Prostate gland (tissue), 2 donors: ENCODE measurements around the gene VPS52. TPM values are rescaled to one million over a fixed set of nuclear protein-coding genes. Genes with fewer than 3 reads are reported as not detected.

Experiments
- DNase-seq: peaks from one replicate; pipeline ENCODE4 v3.0.0-alpha.2; 2019; ENCODE audit warnings: low spot score
- H3K27ac ChIP-seq, 2 donors: fragments of 200-600 bp; sonication (generic); 2 replicates each; pipeline ENCODE4 v1.5.1; 2017 to 2019
- H3K27me3 ChIP-seq: fragments of 200-600 bp; sonication (generic); replicated peaks from 2 replicates; pipeline ENCODE4 v1.5.1; 2019; ENCODE audit not compliant: insufficient read depth
- H3K36me3 ChIP-seq, 2 donors: fragments of 200-600 bp; sonication (generic); 1 replicate in 1 of 2; 2 replicates in 1 of 2; pipeline versions ENCODE4 v1.5.1 to v1.8.1; 2017 to 2019
- H3K4me1 ChIP-seq: fragments of 200-600 bp; sonication (generic); replicated peaks from 2 replicates; pipeline ENCODE4 v1.5.1; 2019
- H3K4me3 ChIP-seq, 2 donors: fragments of 200-600 bp; sonication (generic); 2 replicates each; pipeline ENCODE4 v1.5.1; 2017 to 2019
- H3K9me3 ChIP-seq: fragments of 200-600 bp; sonication (generic); 2 replicates; pipeline ENCODE4 v1.5.1; 2017
- POLR2A ChIP-seq: fragments of 450-650 bp; IDR thresholded peaks from one replicate; pipeline ENCODE4 v1.6.1; 2016; ENCODE audit warnings: antibody characterized with exemption, mild to moderate bottlenecking
- POLR2AphosphoS5 ChIP-seq: sonication (generic); formaldehyde crosslinking; IDR thresholded peaks from one replicate; pipeline ENCODE4 v1.6.1; 2017; ENCODE audit warnings: antibody characterized with exemption
- WGBS: methylation state at CpG from one replicate; pipeline ENCODE4 v1.1.5; 2018; 5-methylcytosine and 5-hydroxymethylcytosine counted together
- intact Hi-C: fragments of 100-400 bp; cut with DNase I; formaldehyde crosslinking; loops from one replicate; pipeline ENCODE4 v1.14.2; 2022
- total RNA-seq, 2 donors: library from RNA; depleted of rRNA; stranded (reverse); fragments of >200 nt; gene quantifications; one replicate each; pipeline ENCODE4 v1.1.0, GENCODE V29; 2016
- TF ChIP-seq, protein P1 (sequence below), 4 experiments: fragments of 200-600 bp in 2 of 4; fragments of 450-650 bp in 2 of 4; sonication (generic) in 2 of 4; IDR thresholded peaks; 1 replicate in 3 of 4; 2 replicates in 1 of 4; pipeline ENCODE4 v1.5.1; 2016 to 2019; ENCODE audit warnings: antibody characterized with exemption in 4 of 4, mild to moderate bottlenecking in 2 of 4, moderate library complexity in 2 of 4

Gene VPS52
- total RNA-seq, 2 donors from 2014 or later: 42.2 to 55.0 TPM

DNA sequence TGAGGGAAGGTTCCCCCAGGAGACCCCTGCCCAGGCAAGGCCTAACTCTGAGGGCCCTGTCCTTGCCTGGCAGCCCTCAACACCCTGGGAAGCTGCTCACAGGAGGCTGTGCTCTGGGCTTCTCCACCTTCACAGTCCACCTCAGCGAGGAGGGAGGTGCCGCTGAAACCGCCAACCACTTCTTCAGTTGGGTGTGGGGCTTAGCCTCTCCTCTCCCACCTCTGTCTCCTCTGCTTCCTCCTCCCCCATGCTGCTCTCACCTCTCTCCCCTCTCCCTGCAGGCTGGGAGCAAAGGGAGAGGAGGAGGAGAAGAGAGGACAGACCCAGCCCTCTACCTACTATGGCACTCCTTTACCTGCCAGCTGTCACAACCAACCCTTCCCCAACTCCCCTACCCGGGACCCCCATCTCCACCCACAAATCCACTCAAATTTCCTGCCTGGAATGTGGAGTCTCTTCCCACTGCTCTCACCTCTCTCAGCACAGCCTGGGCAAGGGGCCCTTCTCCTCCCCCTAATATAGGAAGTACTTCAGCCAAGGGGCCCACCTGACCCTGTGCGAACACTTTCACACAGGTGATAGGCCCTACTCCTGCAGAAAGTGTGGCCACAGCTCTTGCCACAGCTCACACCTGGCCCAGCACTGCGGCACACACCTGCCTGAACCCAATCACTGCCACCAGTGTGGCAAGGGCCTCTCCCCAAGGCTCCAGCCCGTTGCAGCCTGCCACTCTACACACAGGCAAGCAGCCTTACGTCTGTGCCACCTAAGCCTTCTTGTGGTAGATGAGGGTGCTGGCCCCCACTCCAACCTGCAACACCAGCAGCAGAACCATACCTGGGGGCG, 56.2 kb downstream of the VPS52 start:
- Histone ChIP-seq H3K36me3 (no peaks in the 10 kb centered on the region), H3K27me3 (no peaks in the 10 kb centered on the region), H3K9me3 (no peaks in the 10 kb centered on the region), H3K4me3 (no peak overlapping the region), H3K4me1 (no peaks in the 10 kb centered on the region), H3K27ac (no peak overlapping the region)
- no peak for DNase-seq
- no peak for TF ChIP-seq POLR2A
- no peak for TF ChIP-seq POLR2AphosphoS5
- TF ChIP-seq, protein P1, sequence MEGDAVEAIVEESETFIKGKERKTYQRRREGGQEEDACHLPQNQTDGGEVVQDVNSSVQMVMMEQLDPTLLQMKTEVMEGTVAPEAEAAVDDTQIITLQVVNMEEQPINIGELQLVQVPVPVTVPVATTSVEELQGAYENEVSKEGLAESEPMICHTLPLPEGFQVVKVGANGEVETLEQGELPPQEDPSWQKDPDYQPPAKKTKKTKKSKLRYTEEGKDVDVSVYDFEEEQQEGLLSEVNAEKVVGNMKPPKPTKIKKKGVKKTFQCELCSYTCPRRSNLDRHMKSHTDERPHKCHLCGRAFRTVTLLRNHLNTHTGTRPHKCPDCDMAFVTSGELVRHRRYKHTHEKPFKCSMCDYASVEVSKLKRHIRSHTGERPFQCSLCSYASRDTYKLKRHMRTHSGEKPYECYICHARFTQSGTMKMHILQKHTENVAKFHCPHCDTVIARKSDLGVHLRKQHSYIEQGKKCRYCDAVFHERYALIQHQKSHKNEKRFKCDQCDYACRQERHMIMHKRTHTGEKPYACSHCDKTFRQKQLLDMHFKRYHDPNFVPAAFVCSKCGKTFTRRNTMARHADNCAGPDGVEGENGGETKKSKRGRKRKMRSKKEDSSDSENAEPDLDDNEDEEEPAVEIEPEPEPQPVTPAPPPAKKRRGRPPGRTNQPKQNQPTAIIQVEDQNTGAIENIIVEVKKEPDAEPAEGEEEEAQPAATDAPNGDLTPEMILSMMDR (IDR thresholded peaks at IDR 0.05): no peak
- 71% methylated on average over 7 of the region's 9 CpGs for WGBS
- intact Hi-C loops: no loop called here

DNA sequence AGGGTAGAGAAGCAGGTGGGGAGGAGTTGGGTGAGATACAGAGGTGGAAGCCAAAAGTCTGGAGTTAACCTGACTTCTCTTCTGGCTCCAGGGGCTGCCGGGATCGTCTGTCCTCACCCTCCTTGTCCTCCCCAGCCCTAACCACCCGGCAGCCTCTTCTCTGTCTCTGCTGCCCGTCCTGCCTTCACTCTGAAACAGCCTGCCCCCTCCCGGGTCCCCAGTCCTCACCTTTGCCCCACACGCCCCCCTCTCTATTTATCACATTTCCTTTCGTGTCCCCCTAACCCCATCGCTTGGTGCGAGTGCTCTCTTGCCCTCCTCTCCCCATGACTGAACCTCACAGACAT, 57.7 kb downstream of the VPS52 start:
- intact Hi-C loops: no loop called here
- TF ChIP-seq POLR2A: no peak
- no peak for TF ChIP-seq POLR2AphosphoS5
- TF ChIP-seq, protein P1 (IDR thresholded peaks at IDR 0.05): no peak
- no peaks in the 10 kb centered on the region for H3K36me3 ChIP-seq
- peak overlapping the region in 1 of 2 donors; percentile 32 for H3K4me3 ChIP-seq
- no peak overlapping the region for H3K27ac ChIP-seq
- no peaks in the 10 kb centered on the region for H3K4me1 ChIP-seq
- H3K9me3 ChIP-seq: no peaks in the 10 kb centered on the region
- WGBS: 16% methylated on average over 9 of the region's 9 CpGs
- no peaks in the 10 kb centered on the region for H3K27me3 ChIP-seq
- DNase-seq: no peak

DNA sequence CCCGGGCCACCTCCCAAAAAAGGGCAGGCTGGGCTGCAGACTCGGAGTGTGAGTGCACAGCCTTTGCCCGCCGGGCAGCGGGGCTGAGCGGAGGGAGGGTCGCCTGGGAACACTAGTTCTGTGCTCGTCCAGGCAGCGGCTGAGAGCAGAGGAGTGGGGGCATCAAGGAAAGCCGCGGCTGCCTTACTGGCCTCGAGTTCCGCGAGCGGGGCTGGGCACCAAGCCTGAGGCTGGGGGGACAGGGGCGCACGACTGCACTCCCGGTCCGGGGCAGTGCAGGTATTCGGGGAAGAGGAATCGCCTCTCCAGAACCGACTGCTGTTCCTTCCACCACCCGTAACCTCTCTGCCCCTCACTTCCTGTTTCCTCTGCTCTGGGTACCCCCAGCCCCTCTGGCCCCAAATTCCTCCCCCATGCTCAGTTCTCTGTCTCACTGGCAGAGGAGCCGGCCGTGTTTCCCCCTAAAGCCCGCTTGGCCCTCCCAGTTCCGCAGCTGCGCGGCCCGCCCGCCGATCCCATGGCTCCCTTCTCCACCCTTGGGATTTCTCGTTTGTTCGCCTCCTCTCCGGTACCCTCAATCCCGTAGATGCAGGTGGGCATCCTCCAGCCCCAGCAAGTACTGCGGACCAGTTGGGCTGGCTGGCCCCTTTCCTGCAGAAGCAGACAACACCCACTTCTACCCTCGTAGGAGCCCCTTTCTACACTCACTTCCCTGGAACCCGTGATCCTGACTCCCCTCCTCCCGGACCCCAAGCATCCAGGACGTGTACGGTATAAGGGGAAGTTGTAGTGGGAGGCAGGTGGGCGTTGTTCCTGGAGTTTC, 58.3 kb downstream of the VPS52 start:
- WGBS: under 1% methylated on average over 43 of the region's 43 CpGs
- intact Hi-C loops: no loop called here

GRCh38 chr6:33212857-33213165, 58.9 kb downstream of the VPS52 start:
- no peaks in the 10 kb centered on the region for H3K4me1 ChIP-seq
- DNase-seq: no peak
- no peak overlapping the region for H3K27ac ChIP-seq
- intact Hi-C loops: no loop called here
- 4% methylated on average over 6 of the region's 6 CpGs for WGBS
- no peak for TF ChIP-seq POLR2A
- TF ChIP-seq, protein P1 (IDR thresholded peaks at IDR 0.05): no peak
- TF ChIP-seq POLR2AphosphoS5: no peak
- no peaks in the 10 kb centered on the region for H3K27me3 ChIP-seq
- H3K9me3 ChIP-seq: no peaks in the 10 kb centered on the region
- H3K36me3 ChIP-seq: no peaks in the 10 kb centered on the region
- peak overlapping the region; percentile 32 for H3K4me3 ChIP-seq

More for the DNA sequence above, 58.3 kb downstream of the VPS52 start:
- Histone ChIP-seq H3K4me3 (peak overlapping the region; percentile 32), H3K27me3 (no peaks in the 10 kb centered on the region), H3K4me1 (no peaks in the 10 kb centered on the region), H3K27ac (no peak overlapping the region), H3K9me3 (no peaks in the 10 kb centered on the region), H3K36me3 (no peaks in the 10 kb centered on the region)
- TF ChIP-seq POLR2AphosphoS5 (peak; percentile 3), POLR2A (no peak)
- DNase-seq: no peak

GRCh38 chr6:33211666-33212422, 59.8 kb downstream of the VPS52 start:
- no peak for TF ChIP-seq POLR2A
- no peak for TF ChIP-seq POLR2AphosphoS5
- TF ChIP-seq, protein P1 (IDR thresholded peaks at IDR 0.05): no peak
- WGBS: 76% methylated on average over 18 of the region's 18 CpGs
- H3K27me3 ChIP-seq: no peaks in the 10 kb centered on the region

More at GRCh38 chr6:33211666-33212422, 59.8 kb downstream of the VPS52 start:
- Histone ChIP-seq H3K9me3 (no peaks in the 10 kb centered on the region), H3K27ac (no peak overlapping the region), H3K36me3 (no peaks in the 10 kb centered on the region), H3K4me3 (no peak overlapping the region), H3K4me1 (no peaks in the 10 kb centered on the region)
- DNase-seq: no peak
- intact Hi-C loops: no loop called here
